GM18951 (cell line): ENCODE data around the gene MAD2L1.

Experiments used
- POLR2A ChIP-seq: IDR thresholded peaks from 4 replicates; pipeline ENCODE4 v1.6.1; 2011; ENCODE audit warnings: mild to moderate bottlenecking; ENCODE audit not compliant: insufficient read length, insufficient read depth; ENCODE audit errors: extremely low read depth
- in situ Hi-C: fragments of 300-500 bp; cut with MboI; formaldehyde crosslinking; loops from one replicate; pipeline ENCODE4 v1.12.0; 2022; ENCODE audit warnings: low sequenced_read_pairs, mixed read lengths, inconsistent platforms; ENCODE audit not compliant: unreplicated experiment

Gene MAD2L1

DNA sequence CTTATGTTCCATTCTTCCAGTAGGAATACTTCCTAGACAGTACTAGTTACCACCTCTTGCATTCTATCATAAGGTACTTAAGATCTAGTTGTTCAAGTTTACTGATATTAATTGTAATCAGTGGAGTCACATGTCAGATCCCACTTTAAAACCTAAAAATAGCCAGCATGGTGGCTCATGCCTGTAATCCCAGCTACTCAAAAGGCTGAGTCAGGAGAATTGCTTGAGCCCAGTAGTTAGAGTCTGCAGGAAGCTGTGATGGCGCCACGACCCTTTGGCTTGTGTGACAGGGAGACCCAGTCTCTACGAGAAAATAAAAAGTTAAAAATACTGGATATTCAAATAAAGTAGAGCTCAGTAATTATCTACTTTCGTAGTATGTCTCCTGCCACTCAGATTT lies 57.7 kb downstream of the MAD2L1 start:
- in situ Hi-C loops, result no loop called here
- no peak for TF ChIP-seq POLR2A

DNA sequence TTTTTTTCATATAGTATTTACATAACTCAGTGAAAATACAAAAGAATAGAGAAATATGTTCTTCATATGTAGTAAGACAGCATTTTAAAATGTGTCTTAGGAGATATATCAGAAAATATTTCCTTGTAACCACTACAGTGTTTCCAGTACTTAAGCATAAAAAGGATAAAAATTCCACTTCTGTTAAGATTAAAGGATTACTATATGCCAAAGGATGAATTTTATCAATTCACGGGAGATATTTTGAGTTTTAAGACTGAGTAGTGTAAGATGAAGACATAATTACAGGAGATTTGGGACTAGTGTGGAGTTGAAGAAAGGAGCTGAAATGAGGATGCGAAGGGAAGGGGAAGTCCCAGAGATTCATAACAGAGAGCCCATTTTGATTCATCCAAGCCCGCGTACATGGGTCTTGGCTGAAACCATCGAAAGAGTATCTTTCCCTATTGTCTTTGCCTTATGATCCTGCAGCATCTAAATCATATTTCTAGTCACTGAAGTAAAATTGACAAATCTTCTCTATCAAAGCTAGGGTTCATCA lies 58.7 kb downstream of the MAD2L1 start:
- in situ Hi-C loops, result no loop called here
- no peak for TF ChIP-seq POLR2A

GRCh38 chr4:120007191-120007871 lies 59.3 kb downstream of the MAD2L1 start:
- in situ Hi-C loops, result no loop called here
- no peak for TF ChIP-seq POLR2A
